HEK293 (cell line): Measurements from ENCODE around the gene DDX10.
"Not testable (repeated sequence)": the region's sequence is repeated elsewhere in the genome, so short reads cannot be mapped to it uniquely, and the experiment has no call there.

Source experiments
- CTCF ChIA-PET: fragments of 350-600 bp; formaldehyde crosslinking; extraction: SDS; loops from one replicate; lab custom pipeline; 2021; ENCODE audit warnings: antibody characterized with exemption; lab: Yijun Ruan, JAX
- POLR2A ChIA-PET: fragments of 300-600 bp; formaldehyde crosslinking; extraction: SDS; loops from one replicate; lab custom pipeline; 2020; ENCODE audit warnings: antibody characterized with exemption, inconsistent platforms; lab: Yijun Ruan, JAX
- H3K27ac ChIP-seq: fragments of 200-500 bp; sonication (Bioruptor generic); 2 replicates; pipeline ENCODE4 v1.5.1; 2014; ENCODE audit warnings: low read depth, low read length, control low read depth, inconsistent platforms; ENCODE audit errors: extremely low read depth
- H3K36me3 ChIP-seq, 2 experiments: fragments of 200-500 bp in 1 of 2; sonication (Bioruptor generic) in 1 of 2; 1 replicate in 1 of 2; 2 replicates in 1 of 2; pipeline ENCODE4 v1.5.1; 2014 to 2017; ENCODE audit warnings: inconsistent platforms in 2 of 2, low read length in 2 of 2; ENCODE audit not compliant: control insufficient read depth in 2 of 2, insufficient read depth in 1 of 2
- H3K4me1 ChIP-seq: fragments of 200-500 bp; sonication (Bioruptor generic); 2 replicates; pipeline ENCODE4 v1.5.1; 2014; ENCODE audit warnings: mild to moderate bottlenecking, low read length, inconsistent platforms; ENCODE audit not compliant: control insufficient read depth, insufficient read depth
- H3K4me3 ChIP-seq: 2 replicates; pipeline ENCODE4 v1.5.1; 2011; ENCODE audit warnings: low read depth, mild to moderate bottlenecking, control low read depth, low read length, moderate library complexity
- H3K9me3 ChIP-seq: fragments of 200-500 bp; sonication (Bioruptor generic); 2 replicates; pipeline ENCODE4 v1.5.1; 2014; ENCODE audit warnings: low read depth, low read length, inconsistent platforms; ENCODE audit not compliant: control insufficient read depth, insufficient read depth
- MEIS1 ChIP-seq: sonication (generic); formaldehyde crosslinking; IDR thresholded peaks from 2 replicates; pipeline ENCODE4 v1.8.1; 2022; ENCODE audit warnings: missing genetic modification reagents, mild to moderate bottlenecking, borderline replicate concordance
- PRDM4 ChIP-seq: fragments of 450-650 bp; formaldehyde crosslinking; IDR thresholded peaks from 2 replicates; pipeline ENCODE4 v1.5.1; 2017; ENCODE audit warnings: missing biosample characterization, missing genetic modification characterization
- ZBTB20 ChIP-seq: fragments of 450-650 bp; formaldehyde crosslinking; IDR thresholded peaks from 2 replicates; pipeline ENCODE4 v1.5.1; 2016; ENCODE audit warnings: missing biosample characterization, missing genetic modification characterization
- ZFP3 ChIP-seq: fragments of 450-650 bp; formaldehyde crosslinking; IDR thresholded peaks from 2 replicates; pipeline ENCODE4 v1.5.1; 2016; ENCODE audit warnings: low read depth, missing biosample characterization, missing genetic modification characterization
- ZFP41 ChIP-seq: fragments of 450-650 bp; formaldehyde crosslinking; IDR thresholded peaks from 2 replicates; pipeline ENCODE4 v1.5.1; 2016; ENCODE audit warnings: missing biosample characterization, missing genetic modification characterization, borderline replicate concordance
- ZNF146 ChIP-seq: fragments of 450-650 bp; formaldehyde crosslinking; IDR thresholded peaks from 2 replicates; pipeline ENCODE4 v1.5.1; 2016; ENCODE audit warnings: missing biosample characterization, missing genetic modification characterization
- ZNF184 ChIP-seq: fragments of 450-650 bp; IDR thresholded peaks from 2 replicates; pipeline ENCODE4 v1.5.1; 2018; ENCODE audit warnings: missing biosample characterization, mild to moderate bottlenecking, missing genetic modification characterization
- ZNF214 ChIP-seq: fragments of 450-650 bp; formaldehyde crosslinking; IDR thresholded peaks from 2 replicates; pipeline ENCODE4 v1.5.1; 2017; ENCODE audit warnings: missing biosample characterization, mild to moderate bottlenecking, missing genetic modification characterization, borderline replicate concordance
- ZNF292 ChIP-seq: fragments of 450-650 bp; formaldehyde crosslinking; IDR thresholded peaks from 2 replicates; pipeline ENCODE4 v1.5.1; 2016; ENCODE audit warnings: low read depth, missing biosample characterization, missing genetic modification characterization, borderline replicate concordance
- ZNF311 ChIP-seq: fragments of 450-650 bp; formaldehyde crosslinking; IDR thresholded peaks from 2 replicates; pipeline ENCODE4 v1.5.1; 2017; ENCODE audit warnings: missing biosample characterization, missing genetic modification characterization, borderline replicate concordance
- ZNF596 ChIP-seq: fragments of 450-650 bp; IDR thresholded peaks from 2 replicates; pipeline ENCODE4 v1.5.0; 2018; ENCODE audit warnings: missing biosample characterization, mild to moderate bottlenecking, missing genetic modification characterization, moderate library complexity
- ZNF610 ChIP-seq: fragments of 450-650 bp; formaldehyde crosslinking; IDR thresholded peaks from 2 replicates; pipeline ENCODE4 v1.5.1; 2016; ENCODE audit warnings: missing biosample characterization, missing genetic modification characterization, borderline replicate concordance
- ZNF837 ChIP-seq: fragments of 450-650 bp; formaldehyde crosslinking; IDR thresholded peaks from 2 replicates; pipeline ENCODE4 v1.5.1; 2016; ENCODE audit warnings: missing biosample characterization, missing genetic modification characterization
- ZSCAN30 ChIP-seq: fragments of 450-650 bp; IDR thresholded peaks from 2 replicates; pipeline ENCODE4 v1.5.1; 2018; ENCODE audit warnings: missing biosample characterization, mild to moderate bottlenecking, missing genetic modification characterization, moderate library complexity
- TF ChIP-seq, protein P1 (sequence below): fragments of 450-650 bp; formaldehyde crosslinking; IDR thresholded peaks from 2 replicates; pipeline ENCODE4 v1.5.1; 2016; ENCODE audit warnings: missing biosample characterization, missing genetic modification characterization, low read depth

Gene DDX10

DNA sequence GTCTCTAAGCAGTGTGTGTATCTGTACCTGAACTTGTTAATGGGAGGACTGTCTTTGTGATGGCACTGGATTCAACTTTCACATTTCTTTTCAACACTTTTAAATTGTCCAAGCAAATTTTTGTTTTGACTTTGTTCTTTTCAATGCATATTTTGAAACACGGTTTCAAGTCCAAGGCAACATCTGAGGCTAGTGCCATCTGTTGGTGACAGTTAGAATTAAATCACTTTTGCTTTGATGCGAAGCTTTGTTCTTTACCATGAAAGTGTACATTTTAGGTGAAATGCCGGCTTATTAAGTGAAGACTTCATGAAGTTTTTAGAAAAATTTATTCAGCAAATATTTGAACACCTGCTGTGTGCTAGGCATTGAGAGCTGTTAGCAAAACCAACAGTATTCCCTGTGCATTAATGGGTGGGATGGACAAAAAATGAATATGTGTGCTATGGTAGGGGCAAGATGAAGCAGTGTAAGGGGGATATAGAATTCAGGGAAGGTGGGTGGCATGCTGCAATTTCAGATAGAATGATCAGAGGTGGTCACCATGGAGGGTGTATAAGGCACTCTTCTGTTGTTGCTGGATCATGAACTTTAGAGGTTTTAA, 70.2 kb downstream of the DDX10 start:
- Histone ChIP-seq H3K36me3 (peaks cover 0 to 3% of the 10 kb centered on the region in 2 experiments; a peak in 1 of 3 replicates), H3K4me3 (no peak overlapping the region), H3K27ac (no peak overlapping the region), H3K4me1 (no peaks in the 10 kb centered on the region), H3K9me3 (no peaks in the 10 kb centered on the region)
- TF ChIP-seq ZBTB20 (tag by site-specific recombination) (no peak), PRDM4 (peak; percentile 51)
- CTCF ChIA-PET, result interaction anchor here (0.6 to 3.2 kb wide), 17 partner anchors 8 to 214 kb away, joined by 3 to 23 read pairs (median 4); no protein-coding TSS in a partner anchor
- POLR2A ChIA-PET, result no interaction called here

DNA sequence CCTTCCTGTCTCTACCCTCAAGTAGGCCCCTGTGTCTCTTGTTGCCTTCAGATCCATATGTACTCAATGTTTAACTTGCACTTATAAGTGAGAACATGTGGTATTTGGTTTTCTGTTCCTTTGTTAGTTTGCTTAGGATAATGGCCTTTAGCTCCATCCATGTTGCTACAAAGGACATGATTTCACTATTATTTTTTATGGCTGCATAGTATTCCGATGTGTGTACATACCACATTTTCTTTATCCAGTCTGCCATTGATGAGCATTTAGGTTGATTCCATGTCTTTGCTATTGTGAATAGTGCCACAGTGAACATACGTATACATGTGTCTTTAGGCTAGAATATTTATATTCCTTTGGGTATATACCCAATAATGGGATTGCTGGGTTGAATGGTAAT, 75.3 kb downstream of the DDX10 start:
- peak; percentile 53 for TF ChIP-seq ZNF146 (tag by site-specific recombination)
- H3K27ac ChIP-seq, H3K36me3 ChIP-seq, H3K9me3 ChIP-seq, H3K4me1 ChIP-seq, POLR2A ChIA-PET, H3K4me3 ChIP-seq: not testable (repeated sequence)
- CTCF ChIA-PET, result interaction anchor here (0.6 kb wide), 2 partner anchors 10 to 658 kb away, joined by 3 read pairs; no protein-coding TSS in a partner anchor

DNA sequence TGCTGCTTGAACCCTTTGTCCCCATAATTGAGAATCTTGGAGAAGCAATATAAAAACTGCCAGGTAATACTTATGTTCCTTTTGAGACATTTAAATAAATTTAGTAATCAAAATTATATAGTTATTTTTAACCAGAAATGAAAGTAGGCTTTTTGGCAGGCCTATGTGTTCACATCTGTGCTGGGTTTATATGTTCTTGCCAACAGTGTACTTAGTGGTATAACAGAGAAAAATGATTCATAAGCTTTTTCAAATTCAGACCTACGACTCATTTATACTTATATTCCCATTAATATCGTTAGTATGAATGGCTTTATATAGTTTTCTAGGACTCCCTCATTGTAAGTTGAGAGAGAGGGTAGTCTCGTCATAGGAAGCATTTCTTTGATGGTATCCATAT, 79.0 kb downstream of the DDX10 start:
- TF ChIP-seq ZNF837, result no peak
- TF ChIP-seq, protein P1, sequence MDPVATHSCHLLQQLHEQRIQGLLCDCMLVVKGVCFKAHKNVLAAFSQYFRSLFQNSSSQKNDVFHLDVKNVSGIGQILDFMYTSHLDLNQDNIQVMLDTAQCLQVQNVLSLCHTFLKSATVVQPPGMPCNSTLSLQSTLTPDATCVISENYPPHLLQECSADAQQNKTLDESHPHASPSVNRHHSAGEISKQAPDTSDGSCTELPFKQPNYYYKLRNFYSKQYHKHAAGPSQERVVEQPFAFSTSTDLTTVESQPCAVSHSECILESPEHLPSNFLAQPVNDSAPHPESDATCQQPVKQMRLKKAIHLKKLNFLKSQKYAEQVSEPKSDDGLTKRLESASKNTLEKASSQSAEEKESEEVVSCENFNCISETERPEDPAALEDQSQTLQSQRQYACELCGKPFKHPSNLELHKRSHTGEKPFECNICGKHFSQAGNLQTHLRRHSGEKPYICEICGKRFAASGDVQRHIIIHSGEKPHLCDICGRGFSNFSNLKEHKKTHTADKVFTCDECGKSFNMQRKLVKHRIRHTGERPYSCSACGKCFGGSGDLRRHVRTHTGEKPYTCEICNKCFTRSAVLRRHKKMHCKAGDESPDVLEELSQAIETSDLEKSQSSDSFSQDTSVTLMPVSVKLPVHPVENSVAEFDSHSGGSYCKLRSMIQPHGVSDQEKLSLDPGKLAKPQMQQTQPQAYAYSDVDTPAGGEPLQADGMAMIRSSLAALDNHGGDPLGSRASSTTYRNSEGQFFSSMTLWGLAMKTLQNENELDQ (tag by site-specific recombination), result no peak
- no peak for TF ChIP-seq ZNF214 (tag by site-specific recombination)
- no peak for TF ChIP-seq MEIS1
- ChIA-PET POLR2A (interaction anchor here (0.6 kb wide), 1 partner anchor 25 kb away, joined by 5 read pairs; no protein-coding TSS in a partner anchor), CTCF (interaction anchor here (1.2 to 2.1 kb wide), 2 partner anchors 9 to 11 kb away, joined by 3 to 9 read pairs; no protein-coding TSS in a partner anchor)
- no peaks in the 10 kb centered on the region for H3K9me3 ChIP-seq
- H3K27ac ChIP-seq, result no peak overlapping the region
- H3K36me3 ChIP-seq, result no peaks in the 10 kb centered on the region
- H3K4me3 ChIP-seq, result no peak overlapping the region
- H3K4me1 ChIP-seq, result no peaks in the 10 kb centered on the region

GRCh38 chr11:108748968-108749367, 84.1 kb downstream of the DDX10 start:
- H3K9me3 ChIP-seq, result no peaks in the 10 kb centered on the region
- CTCF ChIA-PET, result interaction anchor here (0.7 to 2.2 kb wide), 3 partner anchors 14 to 1016 kb away, joined by 3 to 14 read pairs (median 3); no protein-coding TSS in a partner anchor
- POLR2A ChIA-PET, result no interaction called here
- H3K36me3 ChIP-seq, result no peaks in the 10 kb centered on the region
- no peak for TF ChIP-seq ZSCAN30 (tag by site-specific recombination)
- TF ChIP-seq ZNF184 (tag by site-specific recombination), result no peak
- no peak for TF ChIP-seq ZNF292 (tag by site-specific recombination)
- TF ChIP-seq ZNF311 (tag by site-specific recombination), result no peak
- no peak for TF ChIP-seq ZNF610 (tag by site-specific recombination)
- TF ChIP-seq ZFP41 (tag by site-specific recombination), result no peak
- peak; percentile 59 for TF ChIP-seq ZNF596 (tag by site-specific recombination)
- no peak for TF ChIP-seq ZFP3 (tag by site-specific recombination)
- no peak overlapping the region for H3K4me3 ChIP-seq
- no peak overlapping the region for H3K27ac ChIP-seq
- H3K4me1 ChIP-seq, result no peaks in the 10 kb centered on the region
